PC-9 (cell line): ENCODE results near the gene SNAPC2. TPM values are rescaled to one million over a fixed set of nuclear protein-coding genes. Genes with fewer than 3 reads are reported as not detected.

ENCODE experiments used
- BruUV-seq: library from RNA; stranded (reverse); fragments of 400-500 nt; replicated peaks from 2 replicates; lab custom pipeline; 2021; lab: Mats Ljungman, UMichigan
- CTCF ChIA-PET: fragments of 300-600 bp; sonication (Branson Sonifier 250); formaldehyde crosslinking; loops from one replicate; lab custom pipeline; 2022; ENCODE audit warnings: antibody characterized with exemption; lab: Charles Lee
- POLR2A ChIA-PET: fragments of 300-600 bp; sonication (Branson Sonifier 250); formaldehyde crosslinking; loops from one replicate; lab custom pipeline; 2022; ENCODE audit warnings: antibody characterized with exemption; ENCODE audit not compliant: unreplicated experiment; lab: Charles Lee
- DNase-seq, 2 experiments: peaks; one replicate each; pipeline versions ENCODE4 v3.0.0 to v3.0.0-alpha.2; 2015 to 2022; ENCODE audit warnings: mixed read lengths in 1 of 2
- H2AFZ ChIP-seq: fragments of 200-600 bp; sonication (generic); 2 replicates; pipeline ENCODE4 v1.8.1; 2017; ENCODE audit warnings: antibody characterized with exemption
- H3F3A ChIP-seq: fragments of 200-600 bp; sonication (generic); 2 replicates; pipeline ENCODE4 v1.8.1; 2017; ENCODE audit warnings: antibody characterized with exemption, mild to moderate bottlenecking, low read depth; ENCODE audit not compliant: insufficient read depth
- H3K27ac ChIP-seq: fragments of 200-600 bp; sonication (generic); 2 replicates; pipeline ENCODE4 v1.6.1; 2016; ENCODE audit warnings: mixed run types
- H3K27me3 ChIP-seq: fragments of 200-600 bp; sonication (generic); 2 replicates; pipeline ENCODE4 v1.6.1; 2016; ENCODE audit warnings: low read depth, mixed run types; ENCODE audit not compliant: insufficient read depth
- H3K36me3 ChIP-seq: fragments of 200-600 bp; sonication (generic); 2 replicates; pipeline ENCODE4 v1.6.1; 2016; ENCODE audit warnings: low read depth, mixed run types
- H3K4me1 ChIP-seq: fragments of 200-600 bp; sonication (generic); replicated peaks from 2 replicates; pipeline ENCODE4 v1.6.1; 2016; ENCODE audit warnings: mixed run types; ENCODE audit not compliant: insufficient read depth
- H3K4me2 ChIP-seq: fragments of 200-600 bp; sonication (generic); 2 replicates; pipeline ENCODE4 v1.6.1; 2017; ENCODE audit warnings: mixed run types
- H3K4me3 ChIP-seq: fragments of 200-600 bp; sonication (generic); 2 replicates; pipeline ENCODE4 v1.6.1; 2016; ENCODE audit warnings: mixed run types
- H3K79me2 ChIP-seq: fragments of 200-600 bp; sonication (generic); 2 replicates; pipeline ENCODE4 v1.6.1; 2017; ENCODE audit warnings: low read depth, mixed run types
- H3K9me2 ChIP-seq: fragments of 200-600 bp; sonication (generic); 2 replicates; pipeline ENCODE4 v1.8.1; 2017; ENCODE audit warnings: mild to moderate bottlenecking; ENCODE audit not compliant: insufficient read depth
- H3K9me3 ChIP-seq: fragments of 200-600 bp; sonication (generic); 2 replicates; pipeline ENCODE4 v1.8.1; 2016; ENCODE audit warnings: low read depth; ENCODE audit not compliant: insufficient read depth
- H4K20me1 ChIP-seq: fragments of 200-600 bp; sonication (generic); 2 replicates; pipeline ENCODE4 v1.8.1; 2017; ENCODE audit not compliant: insufficient read depth
- CTCF ChIP-seq: fragments of 200-600 bp; sonication (generic); conservative IDR thresholded peaks from 2 replicates; pipeline ENCODE4 v1.6.1; 2017; ENCODE audit warnings: mixed run types, antibody characterized with exemption, mild to moderate bottlenecking, moderate library complexity
- EZH2 ChIP-seq: fragments of 200-600 bp; sonication (generic); IDR thresholded peaks from 2 replicates; pipeline ENCODE4 v1.8.0; 2017; ENCODE audit warnings: antibody characterized with exemption, low read depth
- intact Hi-C: fragments of 100-400 bp; cut with micrococcal nuclease; formaldehyde crosslinking; loops from one replicate; pipeline ENCODE4 v1.10.0; 2022; ENCODE audit not compliant: unreplicated experiment
- total RNA-seq: library from RNA; stranded (reverse); gene quantifications from 2 replicates; pipeline ENCODE4 v1.2.3, GENCODE V29; 2021

The SNAPC2 gene
- total RNA-seq, 1 experiment from 2014 or later, result 37.5 TPM

GRCh38 chr19:7922836-7923195 lies 2.7 kb downstream of the SNAPC2 start:
- H3K9me2 ChIP-seq, result no peaks in the 10 kb centered on the region

GRCh38 chr19:7923295-7924191 lies 3.4 kb downstream of the SNAPC2 start:
- H3K79me2 ChIP-seq, result 0 out of 2 replicates have a peak, but pooled peaks cover 5% of the 10 kb centered on the region
- ChIA-PET POLR2A (no interaction called here), CTCF (interaction anchor here (0.5 to 0.7 kb wide), 3 partner anchors 69 to 913 kb away, joined by 5 to 12 read pairs (median 7); no protein-coding TSS in a partner anchor)
- no peak for DNase-seq
- BruUV-seq, result no TSS peak
- H3K4me1 ChIP-seq, result peaks cover 25% of the 10 kb centered on the region
- H3K27me3 ChIP-seq, result no peaks in the 10 kb centered on the region
- H3K36me3 ChIP-seq, result no peaks in the 10 kb centered on the region
- no peak overlapping the region for H3K4me2 ChIP-seq
- peaks cover 6% of the 10 kb centered on the region; the same call in 1 of the 2 replicates for H4K20me1 ChIP-seq
- H3K9me3 ChIP-seq, result no peaks in the 10 kb centered on the region
- intact Hi-C loops, result loop anchor here (10.0 kb wide), 1 partner anchor 249 kb away; the partner anchor contains the start of gene MCEMP1
- no peaks in the 10 kb centered on the region for H3K9me2 ChIP-seq
- TF ChIP-seq EZH2 (no peak), CTCF (no peak)
- no peak overlapping the region for H3K4me3 ChIP-seq
- peaks cover 48% of the 10 kb centered on the region for H3F3A ChIP-seq
- H2AFZ ChIP-seq, result no peak overlapping the region
- H3K27ac ChIP-seq, result no peak overlapping the region

More at GRCh38 chr19:7922836-7923195, 2.7 kb downstream of the SNAPC2 start:
- Histone ChIP-seq H3K27me3 (no peaks in the 10 kb centered on the region), H2AFZ (no peak overlapping the region), H3K4me3 (no peak overlapping the region), H3F3A (peaks cover 47% of the 10 kb centered on the region), H3K4me1 (peaks cover 20% of the 10 kb centered on the region), H4K20me1 (peaks cover 5% of the 10 kb centered on the region; the same call in 1 of the 2 replicates), H3K36me3 (no peaks in the 10 kb centered on the region), H3K4me2 (no peak overlapping the region), H3K79me2 (0 out of 2 replicates have a peak, but pooled peaks cover 5% of the 10 kb centered on the region), H3K9me3 (no peaks in the 10 kb centered on the region), H3K27ac (no peak overlapping the region)
- CTCF ChIA-PET, result interaction anchor here (0.5 kb wide), 1 partner anchor 317 kb away, joined by 12 read pairs; no protein-coding TSS in a partner anchor
- no TSS peak for BruUV-seq
- POLR2A ChIA-PET, result no interaction called here
- TF ChIP-seq EZH2 (no peak), CTCF (no peak)
- no peak for DNase-seq
- intact Hi-C loops, result loop anchor here (10.0 kb wide), 1 partner anchor 248 kb away; the partner anchor contains the start of gene MCEMP1

GRCh38 chr19:7924241-7924640 lies 4.1 kb downstream of the SNAPC2 start:
- Histone ChIP-seq H2AFZ (no peak overlapping the region), H3K9me3 (no peaks in the 10 kb centered on the region), H3F3A (peaks cover 51% of the 10 kb centered on the region), H3K4me2 (no peak overlapping the region), H3K36me3 (no peaks in the 10 kb centered on the region), H3K27me3 (no peaks in the 10 kb centered on the region), H3K79me2 (0 out of 2 replicates have a peak, but pooled peaks cover 5% of the 10 kb centered on the region), H3K4me1 (peaks cover 31% of the 10 kb centered on the region), H4K20me1 (peaks cover 8% of the 10 kb centered on the region; the same call in 1 of the 2 replicates), H3K9me2 (no peaks in the 10 kb centered on the region), H3K27ac (no peak overlapping the region), H3K4me3 (no peak overlapping the region)
- DNase-seq, result no peak
- ChIA-PET CTCF (interaction anchor here (0.7 kb wide), 2 partner anchors 69 to 912 kb away, joined by 5 to 7 read pairs; no protein-coding TSS in a partner anchor), POLR2A (no interaction called here)
- intact Hi-C loops, result loop anchor here (10.0 kb wide), 1 partner anchor 249 kb away; the partner anchor contains the start of gene MCEMP1
- TF ChIP-seq EZH2 (no peak), CTCF (no peak)
- TSS peak; percentile 27 for BruUV-seq
